ENCODE results near the gene KLF1. TPM values are rescaled to one million over a fixed set of nuclear protein-coding genes. Genes with fewer than 3 reads are reported as not detected.

The KLF1 gene
- total RNA-seq, 1 experiment from 2014 or later = 0.10 TPM

GRCh38 chr19:12843999-12844732, 42.8 kb downstream of the KLF1 start:
- BruUV-seq (replicated peaks) = no TSS peak
- DNase-seq (ENCODE audit: low read depth, low spot score) = no peak
- H3K36me3 ChIP-seq (ENCODE audit: control insufficient read depth, insufficient read depth, low read length) = no peaks in the 10 kb centered on the region
- in situ Hi-C loops (cut with HindIII; ENCODE audit: low pct_unique_long_range_greater_than_20kb, low sequenced_read_pairs) = no loop called here
- CTCF ChIA-PET = no interaction called here
- H3K27ac ChIP-seq (ENCODE audit: low read length) = no peak overlapping the region
- H3K4me1 ChIP-seq (ENCODE audit: control insufficient read depth, insufficient read depth, low read length) = no peaks in the 10 kb centered on the region
- no peak for ATAC-seq
- POLR2A ChIA-PET = interaction anchor here (0.5 kb wide), 1 partner anchor 400 kb away, joined by 7 read pairs; no protein-coding TSS in a partner anchor
- intact Hi-C loops (cut with micrococcal nuclease; ENCODE audit: unreplicated experiment) = no loop called here
- TF ChIP-seq TCF7L2 (IDR thresholded peaks at IDR 0.05; ENCODE audit: low read depth, low read length) (no peak), REST (IDR thresholded peaks at IDR 0.05; ENCODE audit: insufficient read depth in 1 of 2, low read depth in 2 of 2, low read length in 1 of 2) (no peak), POLR2AphosphoS5 (IDR thresholded peaks at IDR 0.05; ENCODE audit: low read depth, low read length) (no peak), CTCF (IDR thresholded peaks at IDR 0.05) (no peak), SIN3A (IDR thresholded peaks at IDR 0.05; ENCODE audit: borderline replicate concordance, insufficient read depth, low read depth, low read length) (no peak)
- no peaks in the 10 kb centered on the region for H3K27me3 ChIP-seq (ENCODE audit: control insufficient read depth, insufficient read depth, low read length)
- no peak overlapping the region for H3K4me3 ChIP-seq (ENCODE audit: low read depth in 2 of 2, low read length in 2 of 2)
- H3K9me3 ChIP-seq (ENCODE audit: control insufficient read depth, insufficient read depth, low read depth, low read length) = no peaks in the 10 kb centered on the region

GRCh38 chr19:12843328-12843727, 43.7 kb downstream of the KLF1 start:
- DNase-seq (ENCODE audit: low read depth, low spot score) (no peak), ATAC-seq (no peak)
- intact Hi-C loops (cut with micrococcal nuclease; ENCODE audit: unreplicated experiment) = no loop called here
- in situ Hi-C loops (cut with HindIII; ENCODE audit: low pct_unique_long_range_greater_than_20kb, low sequenced_read_pairs) = no loop called here
- Histone ChIP-seq H3K4me3 (ENCODE audit: low read depth in 2 of 2, low read length in 2 of 2) (no peak overlapping the region), H3K36me3 (ENCODE audit: control insufficient read depth, insufficient read depth, low read length) (no peaks in the 10 kb centered on the region; the same call in 1 of the 2 replicates), H3K27ac (ENCODE audit: low read length) (no peak overlapping the region), H3K27me3 (ENCODE audit: control insufficient read depth, insufficient read depth, low read length) (no peaks in the 10 kb centered on the region), H3K4me1 (ENCODE audit: control insufficient read depth, insufficient read depth, low read length) (no peaks in the 10 kb centered on the region), H3K9me3 (ENCODE audit: control insufficient read depth, insufficient read depth, low read depth, low read length) (no peaks in the 10 kb centered on the region)
- POLR2A ChIA-PET = interaction anchor here (0.5 kb wide), 1 partner anchor 399 kb away, joined by 7 read pairs; no protein-coding TSS in a partner anchor
- BruUV-seq (replicated peaks) = no TSS peak
- TF ChIP-seq SIN3A (IDR thresholded peaks at IDR 0.05; ENCODE audit: borderline replicate concordance, insufficient read depth, low read depth, low read length) = no peak
- no peak for TF ChIP-seq REST (IDR thresholded peaks at IDR 0.05; ENCODE audit: insufficient read depth in 1 of 2, low read depth in 2 of 2, low read length in 1 of 2)
- TF ChIP-seq POLR2AphosphoS5 (IDR thresholded peaks at IDR 0.05; ENCODE audit: low read depth, low read length) = no peak
- no peak for TF ChIP-seq TCF7L2 (IDR thresholded peaks at IDR 0.05; ENCODE audit: low read depth, low read length)
- CTCF ChIA-PET = no interaction called here

Measured in Panc1 (cell line).